ENCODE data around the gene VPS51.

DNA sequence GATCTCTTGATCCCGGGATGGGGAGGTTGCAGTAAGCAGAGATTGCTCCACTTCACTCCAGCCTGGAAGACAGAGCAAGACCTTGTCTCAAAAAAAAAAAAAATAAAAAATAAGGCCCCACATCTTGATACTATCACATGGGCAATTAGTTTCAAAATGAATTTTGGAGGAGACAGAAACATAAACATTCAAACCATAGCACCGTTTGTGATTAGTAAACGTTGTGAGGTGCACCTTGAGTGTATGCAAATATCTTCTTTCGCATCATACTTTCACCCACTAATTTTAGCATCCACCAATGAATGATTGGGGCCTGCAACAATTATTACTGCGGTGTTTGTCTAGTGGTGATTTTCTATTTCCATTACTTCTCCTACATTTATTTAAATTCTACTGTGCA is 63.0 kb downstream of the VPS51 start:
- TF ChIP-seq, protein P1, sequence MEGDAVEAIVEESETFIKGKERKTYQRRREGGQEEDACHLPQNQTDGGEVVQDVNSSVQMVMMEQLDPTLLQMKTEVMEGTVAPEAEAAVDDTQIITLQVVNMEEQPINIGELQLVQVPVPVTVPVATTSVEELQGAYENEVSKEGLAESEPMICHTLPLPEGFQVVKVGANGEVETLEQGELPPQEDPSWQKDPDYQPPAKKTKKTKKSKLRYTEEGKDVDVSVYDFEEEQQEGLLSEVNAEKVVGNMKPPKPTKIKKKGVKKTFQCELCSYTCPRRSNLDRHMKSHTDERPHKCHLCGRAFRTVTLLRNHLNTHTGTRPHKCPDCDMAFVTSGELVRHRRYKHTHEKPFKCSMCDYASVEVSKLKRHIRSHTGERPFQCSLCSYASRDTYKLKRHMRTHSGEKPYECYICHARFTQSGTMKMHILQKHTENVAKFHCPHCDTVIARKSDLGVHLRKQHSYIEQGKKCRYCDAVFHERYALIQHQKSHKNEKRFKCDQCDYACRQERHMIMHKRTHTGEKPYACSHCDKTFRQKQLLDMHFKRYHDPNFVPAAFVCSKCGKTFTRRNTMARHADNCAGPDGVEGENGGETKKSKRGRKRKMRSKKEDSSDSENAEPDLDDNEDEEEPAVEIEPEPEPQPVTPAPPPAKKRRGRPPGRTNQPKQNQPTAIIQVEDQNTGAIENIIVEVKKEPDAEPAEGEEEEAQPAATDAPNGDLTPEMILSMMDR (IDR thresholded peaks at IDR 0.05 in 4 of 5, conservative IDR thresholded peaks at IDR 0.05 in 1 of 5) = no peak
- TF ChIP-seq POLR2A (IDR thresholded peaks at IDR 0.05) = no peak

Measured in gastrocnemius medialis (tissue), 4 donors.